GM18951 (cell line): ENCODE data around the gene CCDC12.

Experiments used
- POLR2A ChIP-seq: IDR thresholded peaks from 4 replicates; pipeline ENCODE4 v1.6.1; 2011; ENCODE audit warnings: mild to moderate bottlenecking; ENCODE audit not compliant: insufficient read length, insufficient read depth; ENCODE audit errors: extremely low read depth
- in situ Hi-C: fragments of 300-500 bp; cut with MboI; formaldehyde crosslinking; loops from one replicate; pipeline ENCODE4 v1.12.0; 2022; ENCODE audit warnings: low sequenced_read_pairs, mixed read lengths, inconsistent platforms; ENCODE audit not compliant: unreplicated experiment

The CCDC12 gene

GRCh38 chr3:46997453-46998091, 21.0 kb upstream of the CCDC12 start:
- TF ChIP-seq POLR2A: no peak

GRCh38 chr3:46996689-46997452, 20.3 kb upstream of the CCDC12 start:
- no peak for TF ChIP-seq POLR2A
- in situ Hi-C loops: no loop called here

More at GRCh38 chr3:46997453-46998091, 21.0 kb upstream of the CCDC12 start:
- in situ Hi-C loops: no loop called here

GRCh38 chr3:46995901-46996562, 19.5 kb upstream of the CCDC12 start:
- in situ Hi-C loops: no loop called here
- TF ChIP-seq POLR2A: no peak

- TF ChIP-seq POLR2A: no peak
- in situ Hi-C loops: loop anchor here (5.0 kb wide), 1 partner anchor 68 kb away; no protein-coding TSS in a partner anchor
These were observed 18.5 kb upstream of the CCDC12 start for GRCh38 chr3:46994801-46995731.

- no peak for TF ChIP-seq POLR2A
- in situ Hi-C loops: loop anchor here (5.0 kb wide), 1 partner anchor 67 kb away; no protein-coding TSS in a partner anchor
These were observed 17.4 kb upstream of the CCDC12 start for GRCh38 chr3:46993986-46994385.

GRCh38 chr3:46993292-46993691, 16.7 kb upstream of the CCDC12 start:
- in situ Hi-C loops: loop anchor here (5.0 kb wide), 1 partner anchor 66 kb away; no protein-coding TSS in a partner anchor
- no peak for TF ChIP-seq POLR2A

GRCh38 chr3:46992231-46992630, 15.7 kb upstream of the CCDC12 start:
- no peak for TF ChIP-seq POLR2A
- in situ Hi-C loops: loop anchor here (5.0 kb wide), 1 partner anchor 65 kb away; no protein-coding TSS in a partner anchor

GRCh38 chr3:46991406-46992165, 15.0 kb upstream of the CCDC12 start:
- in situ Hi-C loops: loop anchor here (5.0 kb wide), 1 partner anchor 64 kb away; no protein-coding TSS in a partner anchor
- no peak for TF ChIP-seq POLR2A

- no peak for TF ChIP-seq POLR2A
- in situ Hi-C loops: loop anchor here (5.0 kb wide), 1 partner anchor 63 kb away; no protein-coding TSS in a partner anchor
These were observed 14.2 kb upstream of the CCDC12 start for GRCh38 chr3:46990573-46991374.

- TF ChIP-seq POLR2A: no peak
- in situ Hi-C loops: no loop called here
These were observed 12.7 kb upstream of the CCDC12 start for GRCh38 chr3:46989146-46989810.
